Lower lobe of right lung (tissue), 2 donors: ENCODE data around the gene PKHD1. TPM values are rescaled to one million over a fixed set of nuclear protein-coding genes. Genes with fewer than 3 reads are reported as not detected.

Experiments used
- ATAC-seq, 2 donors: fragments of 200-7000 bp; cut with Tn5 transposase; one replicate each; pipeline ENCODE4 v1.9.1; 2020 to 2022; ENCODE audit warnings: mild to moderate bottlenecking in 2 of 2, moderate library complexity in 2 of 2
- DNase-seq: peaks from one replicate; pipeline ENCODE4 v3.0.0-alpha.2; 2020
- H3K27ac ChIP-seq: fragments of 200-600 bp; one replicate; pipeline ENCODE4 v1.8.0; 2022
- H3K27me3 ChIP-seq: fragments of 200-600 bp; one replicate; pipeline ENCODE4 v1.8.0; 2022; ENCODE audit warnings: low read depth
- H3K36me3 ChIP-seq: fragments of 200-600 bp; one replicate; pipeline ENCODE4 v1.8.0; 2022; ENCODE audit warnings: mild to moderate bottlenecking
- H3K4me1 ChIP-seq: fragments of 200-600 bp; one replicate; pipeline ENCODE4 v1.8.0; 2022
- H3K4me3 ChIP-seq: fragments of 200-600 bp; one replicate; pipeline ENCODE4 v1.8.0; 2022; ENCODE audit warnings: mild to moderate bottlenecking
- H3K9me3 ChIP-seq: fragments of 200-600 bp; one replicate; pipeline ENCODE4 v1.8.0; 2022
- CTCF ChIP-seq: fragments of 200-600 bp; IDR thresholded peaks from one replicate; pipeline ENCODE4 v1.8.0; 2022; ENCODE audit warnings: antibody characterized with exemption, mild to moderate bottlenecking
- intact Hi-C: fragments of 100-400 bp; cut with DNase I; formaldehyde crosslinking; loops from one replicate; pipeline ENCODE4 v1.11.0; 2022
- total RNA-seq: library from RNA; stranded (reverse); fragmentation: NEBNext Ultra II Directional; extraction: Animal tissue kit (Norgen Biotek cat#: 25700); gene quantifications from one replicate; pipeline ENCODE4 v1.2.1, GENCODE V29; 2021
- donor health status: DM: no; HTN: yes; CAD: no; lungs with severe emphysema.

PKHD1 gene
- total RNA-seq, 1 donor from 2014 or later, result 0.09 TPM

GRCh38 chr6:52046456-52046855, 41.0 kb downstream of the PKHD1 start:
- Histone ChIP-seq H3K36me3 (no peaks in the 10 kb centered on the region), H3K4me3 (no peak overlapping the region), H3K27me3 (no peaks in the 10 kb centered on the region), H3K27ac (no peak overlapping the region), H3K4me1 (no peaks in the 10 kb centered on the region), H3K9me3 (no peaks in the 10 kb centered on the region)
- DNase-seq (no peak), ATAC-seq (no peak)
- intact Hi-C loops, result no loop called here
- no peak for TF ChIP-seq CTCF

- Histone ChIP-seq H3K9me3 (no peaks in the 10 kb centered on the region), H3K27ac (no peak overlapping the region), H3K4me1 (no peaks in the 10 kb centered on the region), H3K36me3 (no peaks in the 10 kb centered on the region), H3K4me3 (no peak overlapping the region), H3K27me3 (no peaks in the 10 kb centered on the region)
- intact Hi-C loops, result no loop called here
- no peak for DNase-seq
- ATAC-seq, result no peak
- TF ChIP-seq CTCF, result no peak
These were observed 41.9 kb downstream of the PKHD1 start for GRCh38 chr6:52045481-52045880.

GRCh38 chr6:52045033-52045432, 42.4 kb downstream of the PKHD1 start:
- no peak overlapping the region for H3K27ac ChIP-seq
- no peaks in the 10 kb centered on the region for H3K4me1 ChIP-seq
- H3K36me3 ChIP-seq, result no peaks in the 10 kb centered on the region
- ATAC-seq (no peak), DNase-seq (no peak)
- H3K9me3 ChIP-seq, result no peaks in the 10 kb centered on the region
- H3K27me3 ChIP-seq, result no peaks in the 10 kb centered on the region
- intact Hi-C loops, result no loop called here
- no peak for TF ChIP-seq CTCF
- no peak overlapping the region for H3K4me3 ChIP-seq

GRCh38 chr6:52042141-52042885, 45.1 kb downstream of the PKHD1 start:
- H3K36me3 ChIP-seq, result no peaks in the 10 kb centered on the region
- no peaks in the 10 kb centered on the region for H3K9me3 ChIP-seq
- no peaks in the 10 kb centered on the region for H3K27me3 ChIP-seq
- H3K4me3 ChIP-seq, result no peak overlapping the region
- no peak overlapping the region for H3K27ac ChIP-seq
- intact Hi-C loops, result no loop called here
- ATAC-seq, result no peak
- no peaks in the 10 kb centered on the region for H3K4me1 ChIP-seq
- DNase-seq, result no peak
- TF ChIP-seq CTCF, result no peak

GRCh38 chr6:52041134-52041533, 46.3 kb downstream of the PKHD1 start:
- H3K9me3 ChIP-seq, result no peaks in the 10 kb centered on the region
- H3K4me1 ChIP-seq, result no peaks in the 10 kb centered on the region
- no peaks in the 10 kb centered on the region for H3K36me3 ChIP-seq
- no peaks in the 10 kb centered on the region for H3K27me3 ChIP-seq
- H3K4me3 ChIP-seq, result no peak overlapping the region
- H3K27ac ChIP-seq, result no peak overlapping the region
- DNase-seq, result no peak
- TF ChIP-seq CTCF, result no peak
- ATAC-seq, result no peak
- intact Hi-C loops, result no loop called here
